GM12891 (cell line): ENCODE measurements around the gene SLC35A4.

Source experiments
- POLR2A ChIP-seq: IDR thresholded peaks from 2 replicates; pipeline ENCODE4 v1.6.1; 2011; ENCODE audit warnings: low read depth, low read length, control low read depth
- POLR2AphosphoS5 ChIP-seq: IDR thresholded peaks from 2 replicates; pipeline ENCODE4 v1.6.1; 2011; ENCODE audit warnings: low read depth, low read length, control low read depth
- SPI1 ChIP-seq: IDR thresholded peaks from 2 replicates; pipeline ENCODE4 v1.6.1; 2011; ENCODE audit warnings: low read depth, low read length, control low read depth

DNA sequence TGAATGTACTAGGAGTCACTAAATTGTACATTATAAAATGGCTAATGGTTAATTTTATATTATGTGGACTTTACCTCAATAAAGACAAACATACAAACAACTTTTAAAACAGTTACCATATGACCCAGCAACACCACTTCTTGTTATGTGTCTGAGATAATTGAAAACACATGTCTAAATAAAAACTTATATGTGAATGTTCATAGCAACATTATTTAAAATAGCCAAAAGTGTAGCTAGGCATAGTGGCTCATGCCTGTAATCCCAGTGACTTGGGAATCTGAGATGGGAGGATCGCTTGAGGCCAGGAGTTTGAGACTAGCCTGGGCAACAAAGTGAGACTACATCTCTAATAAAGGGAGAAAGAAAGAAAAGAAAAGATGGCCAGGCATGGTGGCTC is 22.9 kb downstream of the SLC35A4 start:
- TF ChIP-seq SPI1 (no peak), POLR2A (no peak), POLR2AphosphoS5 (no peak)
